GM12878 (cell line): ENCODE measurements around the gene BRD2. TPM values are rescaled to one million over a fixed set of nuclear protein-coding genes. Genes with fewer than 3 reads are reported as not detected.

Experiments used
- ATAC-seq: fragments of 200-7000 bp; cut with Tn5 transposase; 3 replicates; pipeline ENCODE4 v1.9.1; 2020; ENCODE audit warnings: mild to moderate bottlenecking, moderate library complexity
- Bru-seq: library from RNA; stranded (reverse); fragments of 400-500 nt; gene quantifications from one replicate; lab custom pipeline; 2021; lab: Mats Ljungman, UMichigan
- BruChase-seq, 2 experiments: library from RNA; stranded (reverse); fragments of 400-500 nt; gene quantifications; one replicate each; lab custom pipeline; 2021; lab: Mats Ljungman, UMichigan
- BruUV-seq: library from RNA; stranded (reverse); fragments of 400-500 nt; replicated peaks from 2 replicates; lab custom pipeline; 2021; lab: Mats Ljungman, UMichigan
- CTCF ChIA-PET: fragments of 300-600 bp; sonication (Branson Sonifier 250); formaldehyde crosslinking; extraction: SDS; loops from one replicate; lab custom pipeline; 2021; ENCODE audit warnings: inconsistent platforms; lab: Yijun Ruan, JAX
- POLR2A ChIA-PET: fragments of 350-600 bp; formaldehyde crosslinking; extraction: SDS; loops from one replicate; lab custom pipeline; 2021; ENCODE audit warnings: inconsistent platforms; lab: Charles Lee
- RAD21 ChIA-PET: fragments of 300-600 bp; sonication (Branson Sonifier 250); formaldehyde crosslinking; loops from one replicate; lab custom pipeline; 2023; ENCODE audit warnings: antibody characterized with exemption; ENCODE audit not compliant: unreplicated experiment; lab: Charles Lee
- SMC1A ChIA-PET: fragments of 300-600 bp; sonication (Branson Sonifier 250); formaldehyde crosslinking; loops from one replicate; lab custom pipeline; 2023; ENCODE audit not compliant: unreplicated experiment, uncharacterized antibody; lab: Charles Lee
- DNase-seq: peaks from one replicate; pipeline ENCODE4 v3.0.0-alpha.2; 2011; ENCODE audit warnings: low read depth, low spot score
- FAIRE-seq: peaks from 3 replicates; lab custom pipeline; 2011; peaks lifted over from hg19 to GRCh38; lab: Jason Lieb, UNC
- H2AFZ ChIP-seq: 2 replicates; pipeline ENCODE4 v1.6.0; 2011; ENCODE audit warnings: low read depth, low read length, control low read depth; ENCODE audit not compliant: control insufficient read depth
- H3K27ac ChIP-seq: 2 replicates; pipeline ENCODE4 v1.5.1; 2011; ENCODE audit warnings: control low read depth; ENCODE audit not compliant: control insufficient read depth, insufficient read depth
- H3K27me3 ChIP-seq, 2 experiments: replicated peaks in 1 of 2; 2 replicates each; pipeline versions ENCODE4 v1.6.0 to v1.6.1; 2011; ENCODE audit warnings: low read length in 1 of 2; ENCODE audit not compliant: control insufficient read depth in 2 of 2, insufficient read depth in 2 of 2
- H3K36me3 ChIP-seq, 2 experiments: 2 replicates each; pipeline ENCODE4 v1.5.1; 2011; ENCODE audit warnings: low read length in 1 of 2; ENCODE audit not compliant: control insufficient read depth in 2 of 2, insufficient read depth in 2 of 2
- H3K4me1 ChIP-seq: 2 replicates; pipeline ENCODE4 v1.6.1; 2011; ENCODE audit warnings: mild to moderate bottlenecking, low read length, moderate library complexity, mixed read lengths; ENCODE audit not compliant: control insufficient read depth, insufficient read depth
- H3K4me2 ChIP-seq: 2 replicates; pipeline ENCODE4 v1.6.0; 2011; ENCODE audit warnings: control low read depth; ENCODE audit not compliant: control insufficient read depth, insufficient read depth
- H3K4me3 ChIP-seq: fragments of 200-600 bp; sonication (generic); 2 replicates; pipeline ENCODE4 v1.5.1; 2016
- H3K79me2 ChIP-seq: 2 replicates; pipeline ENCODE4 v1.6.0; 2011; ENCODE audit warnings: low read length; ENCODE audit not compliant: control insufficient read depth, insufficient read depth
- H3K9ac ChIP-seq: 2 replicates; pipeline ENCODE4 v1.8.0; 2011; ENCODE audit warnings: low read length, control low read depth, mixed read lengths; ENCODE audit not compliant: control insufficient read depth, insufficient read depth
- H3K9me3 ChIP-seq: replicated peaks from 3 replicates; pipeline ENCODE4 v1.5.1; 2011; ENCODE audit warnings: mild to moderate bottlenecking, low read length; ENCODE audit not compliant: control insufficient read depth, insufficient read depth
- H4K20me1 ChIP-seq: 2 replicates; pipeline ENCODE4 v1.6.0; 2011; ENCODE audit not compliant: control insufficient read depth, insufficient read depth
- E4F1 ChIP-seq: fragments of 450-650 bp; IDR thresholded peaks from 2 replicates; pipeline ENCODE4 v1.6.1; 2018; ENCODE audit warnings: borderline replicate concordance, mild to moderate bottlenecking; ENCODE audit not compliant: partially characterized antibody
- FOS ChIP-seq: IDR thresholded peaks from 3 replicates; pipeline ENCODE4 v1.6.1; 2011; ENCODE audit warnings: borderline replicate concordance; ENCODE audit not compliant: insufficient read length; ENCODE audit errors: extremely low read depth
- HSF1 ChIP-seq: fragments of 150-350 bp; IDR thresholded peaks from 2 replicates; pipeline ENCODE4 v1.6.1; 2014; ENCODE audit warnings: mild to moderate bottlenecking, low read depth, low read length
- MLLT1 ChIP-seq: fragments of 450-650 bp; IDR thresholded peaks from 2 replicates; pipeline ENCODE4 v1.6.1; 2016; ENCODE audit warnings: mild to moderate bottlenecking
- NKRF ChIP-seq: fragments of 450-650 bp; conservative IDR thresholded peaks from 2 replicates; pipeline ENCODE4 v1.6.1; 2017; ENCODE audit warnings: mild to moderate bottlenecking, moderate library complexity
- RUNX3 ChIP-seq: IDR thresholded peaks from 2 replicates; pipeline ENCODE4 v1.6.1; 2012; ENCODE audit warnings: low read length, inconsistent platforms
- SIN3A ChIP-seq: IDR thresholded peaks from 2 replicates; pipeline ENCODE4 v1.6.1; 2012; ENCODE audit warnings: low read depth, low read length, improper control_type of control experiment
- WGBS: methylation state at CpG from one replicate; pipeline ENCODE4 v1.1.6; 2016; ENCODE audit warnings: low lambda C conversion rate; ENCODE audit not compliant: insufficient replicate concordance, insufficient coverage; ENCODE audit errors: missing lambda C conversion rate; 5-methylcytosine and 5-hydroxymethylcytosine counted together
- in situ Hi-C: fragments of 300-500 bp; cut with MboI; formaldehyde crosslinking; loops from 9 replicates; pipeline ENCODE4 v1.14.3; 2018; ENCODE audit warnings: mixed read lengths
- intact Hi-C: fragments of 100-400 bp; cut with micrococcal nuclease; formaldehyde crosslinking; loops from one replicate; pipeline ENCODE4 v1.14.2; 2022; ENCODE audit not compliant: unreplicated experiment
- long read RNA-seq, 2 experiments: library from polyadenylated mRNA; unstranded; transcript quantifications; one replicate each; pipeline ENCODE4 v2.0.0, GENCODE V29; 2019 to 2020
- polyA minus RNA-seq, 3 experiments: library from RNA; depleted of rRNA, polyadenylated mRNA; stranded (reverse); fragments of >200 nt; gene quantifications; 2 replicates each; pipeline ENCODE4 v1.2.3, GENCODE V29; 2011
- polyA plus RNA-seq, 11 experiments: library from polyadenylated mRNA; depleted of rRNA in 4 of 11; unstranded in 6 of 11; stranded (reverse) in 5 of 11; fragments of >200 nt; fragmentation: Nextera tagmentation in 4 of 11; fragmentation: Illumina TruSeq in 1 of 11; extraction: Ambion mirVana in 4 of 11; extraction: Trizol in 1 of 11; gene quantifications; 1 replicate in 1 of 11; 2 replicates in 10 of 11; pipeline versions ENCODE4 v1.2.1 to v1.2.3, GENCODE V29; 2011 to 2016; ENCODE audit warnings: inconsistent platforms in 2 of 11, missing spikeins in 2 of 11, low read depth in 1 of 11
- total RNA-seq, 4 experiments: library from RNA; depleted of rRNA in 3 of 4; stranded (reverse); fragments of >200 nt in 3 of 4; fragmentation: Illumina TruSeq in 1 of 4; extraction: Trizol in 1 of 4; gene quantifications; 2 replicates each; pipeline versions ENCODE4 v1.2.1 to v1.2.3, GENCODE V29; 2013 to 2021

Gene BRD2
- 348 and 373 TPM in 2 replicates for total RNA-seq (2013; cell fraction: nucleolus; rRNA removed)
- 127 TPM in 2 replicates for total RNA-seq (2014; rRNA removed)
- total RNA-seq (2014; rRNA removed; fragmentation: Illumina TruSeq; extraction: Trizol) = 139 and 145 TPM in 2 replicates
- 160 and 178 TPM in 2 replicates for total RNA-seq (2021)
- polyA plus RNA-seq (2011; ENCODE audit: low read depth) = 176 TPM
- 218 and 239 TPM in 2 replicates for polyA plus RNA-seq (2011; rRNA removed)
- 154 and 169 TPM in 2 replicates for polyA plus RNA-seq (2011; cell fraction: cytosol; rRNA removed)
- 392 and 411 TPM in 2 replicates for polyA plus RNA-seq (2011; cell fraction: nucleus; rRNA removed)
- 174 and 230 TPM in 2 replicates for polyA plus RNA-seq (2012)
- 234 and 289 TPM in 2 replicates for polyA plus RNA-seq (2014; fragmentation: Illumina TruSeq; extraction: Trizol)
- 100 to 1,000 TPM in 1 of 2 experiments, 10 to 100 TPM in 1; 32.2 to 133 TPM for polyA plus RNA-seq (2014; fragmentation: Nextera tagmentation; extraction: Ambion mirVana)
- 180 and 181 TPM in 2 replicates for polyA plus RNA-seq (2014; rRNA removed)
- polyA plus RNA-seq (2016; fragmentation: Nextera tagmentation; extraction: Ambion mirVana) = 100 to 1,000 TPM; 113 to 118 TPM
- polyA minus RNA-seq (2011; rRNA and poly(A)+ RNA removed) = 122 and 140 TPM in 2 replicates
- polyA minus RNA-seq (2011; cell fraction: cytosol; rRNA and poly(A)+ RNA removed) = 51.2 and 63.0 TPM in 2 replicates
- 133 and 197 TPM in 2 replicates for polyA minus RNA-seq (2011; cell fraction: nucleus; rRNA and poly(A)+ RNA removed)
- Bru-seq, nascent RNA = percentile 100 among the genes with signal in this experiment
- percentile 99 among the genes with signal in this experiment for BruChase-seq, experiment 1, labeled RNA remaining after a 6-hour chase
- percentile 100 among the genes with signal in this experiment for BruChase-seq, experiment 2, labeled RNA remaining after a 2-hour chase
- long read RNA-seq, experiment 1, transcript BRD2-219 (9 exons, 2,338 nt) = major isoform, 36 of 60 reads
- long read RNA-seq, experiment 1, partial matches to known transcripts = 15 of 60 reads
- long read RNA-seq, experiment 1, other reads (novel, unspliced or antisense) = 7 of 60 reads
- long read RNA-seq, experiment 2, partial matches to known transcripts = 51 of 62 reads
- long read RNA-seq, experiment 2, other reads (novel, unspliced or antisense) = 7 of 62 reads

- RAD21 ChIA-PET = interaction anchor here (1.0 to 12.2 kb wide), 10 partner anchors 12 to 130 kb away, joined by 3 to 224 read pairs (median 7); partner anchors contain the start of genes HLA-DMA, HLA-DMB, PSMB8 and TAP2
- Histone ChIP-seq H2AFZ (peak within 1 kb of the TSS; percentile 88), H3K27ac (peak within 1 kb of the TSS; percentile 100), H3K4me2 (peak within 1 kb of the TSS; percentile 98), H3K9ac (peak within 1 kb of the TSS; percentile 100), H3K4me3 (peak within 1 kb of the TSS; percentile 90), H3K4me1 (peaks cover 8% of the 10 kb centered on the region), H3K36me3 (peaks cover 5 to 9% of the 10 kb centered on the region in 2 experiments; a peak in 3 of 4 replicates), H3K9me3 (no peaks in the 10 kb centered on the region), H4K20me1 (peaks cover 8% of the 10 kb centered on the region), H3K27me3 (no peaks in the 10 kb centered on the region), H3K79me2 (peaks cover 70% of the 10 kb centered on the region)
- POLR2A ChIA-PET = interaction anchor here (0.8 to 16.6 kb wide), 20 partner anchors 12 to 346 kb away, joined by 3 to 486 read pairs (median 4); partner anchors contain the start of genes HLA-DMA, HLA-DMB, HLA-DPA1 and HLA-DPB1
- CTCF ChIA-PET = interaction anchor here (1.0 to 13.8 kb wide), 13 partner anchors 12 to 101 kb away, joined by 3 to 243 read pairs (median 12); partner anchors contain the start of genes HLA-DMA and HLA-DMB
- under 1% methylated on average over 55 of the region's 62 CpGs for WGBS
- FAIRE-seq = peak; percentile 31
- TSS peak; percentile 68 for BruUV-seq
- in situ Hi-C loops = loop anchor here (25.0 kb wide), 2 partner anchors 1406 to 1694 kb away; partner anchors contain the start of gene LTA
- SMC1A ChIA-PET = interaction anchor here (0.6 to 17.2 kb wide), 8 partner anchors 14 to 106 kb away, joined by 3 to 347 read pairs (median 13); partner anchors contain the start of genes HLA-DMA and HLA-DMB
- ATAC-seq = peak; percentile 47
- intact Hi-C loops = no loop called here
- peak; percentile 93 for DNase-seq
- TF ChIP-seq MLLT1 (0 out of 2 replicates have a peak, but pooled peaks have one; percentile 72), HSF1 (0 out of 2 replicates have a peak, but pooled peaks have one; percentile 61), SIN3A (0 out of 2 replicates have a peak, but pooled peaks have one; percentile 28), NKRF (peak; percentile 66), RUNX3 (no peak), FOS (no peak), E4F1 (no peak)
Measured at GRCh38 chr6:32968093-32968866, at the start of gene BRD2. Gene BRD2, plus strand, starts transcription at chr6:32968594. Its CDS starts 4,305 bp downstream, at chr6:32972899.
